HCT116 (cell line): ENCODE data around the gene MBD5.

ENCODE experiments used
- EZH2 ChIP-seq: fragments of 200-600 bp; sonication (generic); IDR thresholded peaks from 2 replicates; pipeline ENCODE4 v1.6.1; 2017; ENCODE audit warnings: antibody characterized with exemption, mixed run types
- EZH2phosphoT487 ChIP-seq: fragments of 200-600 bp; IDR thresholded peaks from 2 replicates; pipeline ENCODE4 v1.6.1; 2018; ENCODE audit warnings: antibody characterized with exemption, borderline replicate concordance
- FOSL1 ChIP-seq: IDR thresholded peaks from 2 replicates; pipeline ENCODE4 v1.6.1; 2012; ENCODE audit warnings: low read depth
- JUND ChIP-seq: IDR thresholded peaks from 2 replicates; pipeline ENCODE4 v1.6.1; 2012
- POLR2A ChIP-seq: IDR thresholded peaks from 2 replicates; pipeline ENCODE4 v1.7.0; 2011; ENCODE audit warnings: borderline replicate concordance; ENCODE audit not compliant: insufficient read depth, insufficient read length; ENCODE audit errors: extremely low read depth
- POLR2AphosphoS5 ChIP-seq: IDR thresholded peaks from 2 replicates; pipeline ENCODE4 v1.6.1; 2011; ENCODE audit warnings: mild to moderate bottlenecking, low read depth, low read length, moderate library complexity
- RAD21 ChIP-seq: IDR thresholded peaks from 2 replicates; pipeline ENCODE4 v1.6.1; 2012; ENCODE audit warnings: low read depth, mild to moderate bottlenecking
- SIN3A ChIP-seq: IDR thresholded peaks from 2 replicates; pipeline ENCODE4 v1.6.1; 2012; ENCODE audit warnings: low read depth
- TCF7L2 ChIP-seq: IDR thresholded peaks from 2 replicates; pipeline ENCODE4 v1.7.0; 2011; ENCODE audit warnings: borderline replicate concordance, inconsistent platforms; ENCODE audit not compliant: insufficient read depth, insufficient read length; ENCODE audit errors: extremely low read depth
- ZFX ChIP-seq: fragments of 450-650 bp; IDR thresholded peaks from 2 replicates; pipeline ENCODE4 v1.6.1; 2017
- ZNF274 ChIP-seq: fragments of 200-500 bp; sonication (Bioruptor generic); IDR thresholded peaks from 2 replicates; pipeline ENCODE4 v1.6.1; 2014; ENCODE audit warnings: mild to moderate bottlenecking, low read depth, low read length, inconsistent platforms
- TF ChIP-seq, protein P1 (sequence below), 3 experiments: fragments of 200-600 bp in 1 of 3; sonication (generic) in 1 of 3; IDR thresholded peaks in 2 of 3; conservative IDR thresholded peaks in 1 of 3; 2 replicates each; pipeline ENCODE4 v1.5.1; 2012 to 2017; ENCODE audit warnings: low read depth in 2 of 3, low read length in 2 of 3, antibody characterized with exemption in 1 of 3, borderline replicate concordance in 1 of 3, control low read depth in 1 of 3, mild to moderate bottlenecking in 1 of 3, mixed read lengths in 1 of 3, mixed run types in 1 of 3, moderate library complexity in 1 of 3; ENCODE audit not compliant: insufficient read depth in 1 of 3
- TF ChIP-seq, protein P2 (sequence below): IDR thresholded peaks from 2 replicates; pipeline ENCODE4 v1.6.1; 2012
- TF ChIP-seq, protein P3 (sequence below): IDR thresholded peaks from 2 replicates; pipeline ENCODE4 v1.6.1; 2011; ENCODE audit warnings: mild to moderate bottlenecking, low read length, moderate library complexity; ENCODE audit not compliant: insufficient replicate concordance; ENCODE audit errors: extremely low read depth

DNA sequence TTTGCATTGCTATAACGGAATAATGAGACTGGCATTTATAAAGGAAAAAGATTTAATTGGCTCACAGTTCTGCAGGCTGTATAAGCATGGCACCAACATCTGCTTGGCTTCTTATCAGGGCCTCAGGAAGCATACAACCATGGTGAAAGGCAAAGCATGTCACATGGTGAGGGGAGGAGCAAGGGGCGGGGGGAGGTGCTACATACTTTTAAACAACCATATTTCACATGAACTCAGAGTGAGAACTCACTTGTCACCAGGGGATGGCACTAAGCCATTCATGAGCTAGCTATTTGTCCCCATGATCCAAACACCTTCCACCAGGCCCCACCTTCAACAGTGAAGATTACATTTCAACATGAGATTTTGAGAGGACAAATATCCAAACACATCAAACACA is 188.7 kb downstream of the MBD5 start:
- no peak for TF ChIP-seq SIN3A
- TF ChIP-seq, protein P1, sequence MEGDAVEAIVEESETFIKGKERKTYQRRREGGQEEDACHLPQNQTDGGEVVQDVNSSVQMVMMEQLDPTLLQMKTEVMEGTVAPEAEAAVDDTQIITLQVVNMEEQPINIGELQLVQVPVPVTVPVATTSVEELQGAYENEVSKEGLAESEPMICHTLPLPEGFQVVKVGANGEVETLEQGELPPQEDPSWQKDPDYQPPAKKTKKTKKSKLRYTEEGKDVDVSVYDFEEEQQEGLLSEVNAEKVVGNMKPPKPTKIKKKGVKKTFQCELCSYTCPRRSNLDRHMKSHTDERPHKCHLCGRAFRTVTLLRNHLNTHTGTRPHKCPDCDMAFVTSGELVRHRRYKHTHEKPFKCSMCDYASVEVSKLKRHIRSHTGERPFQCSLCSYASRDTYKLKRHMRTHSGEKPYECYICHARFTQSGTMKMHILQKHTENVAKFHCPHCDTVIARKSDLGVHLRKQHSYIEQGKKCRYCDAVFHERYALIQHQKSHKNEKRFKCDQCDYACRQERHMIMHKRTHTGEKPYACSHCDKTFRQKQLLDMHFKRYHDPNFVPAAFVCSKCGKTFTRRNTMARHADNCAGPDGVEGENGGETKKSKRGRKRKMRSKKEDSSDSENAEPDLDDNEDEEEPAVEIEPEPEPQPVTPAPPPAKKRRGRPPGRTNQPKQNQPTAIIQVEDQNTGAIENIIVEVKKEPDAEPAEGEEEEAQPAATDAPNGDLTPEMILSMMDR (IDR thresholded peaks at IDR 0.05 in 2 of 3, conservative IDR thresholded peaks at IDR 0.05 in 1 of 3; ENCODE audit: borderline replicate concordance in 1 of 3, insufficient read depth in 1 of 3, low read depth in 2 of 3, low read length in 2 of 3) = no peak
- TF ChIP-seq RAD21 = no peak
- TF ChIP-seq EZH2 = no peak
- TF ChIP-seq EZH2phosphoT487 = no peak
- no peak for TF ChIP-seq TCF7L2
- TF ChIP-seq, protein P2, sequence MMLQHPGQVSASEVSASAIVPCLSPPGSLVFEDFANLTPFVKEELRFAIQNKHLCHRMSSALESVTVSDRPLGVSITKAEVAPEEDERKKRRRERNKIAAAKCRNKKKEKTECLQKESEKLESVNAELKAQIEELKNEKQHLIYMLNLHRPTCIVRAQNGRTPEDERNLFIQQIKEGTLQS = no peak
- no peak for TF ChIP-seq ZNF274
- no peak for TF ChIP-seq POLR2AphosphoS5
- TF ChIP-seq, protein P3, sequence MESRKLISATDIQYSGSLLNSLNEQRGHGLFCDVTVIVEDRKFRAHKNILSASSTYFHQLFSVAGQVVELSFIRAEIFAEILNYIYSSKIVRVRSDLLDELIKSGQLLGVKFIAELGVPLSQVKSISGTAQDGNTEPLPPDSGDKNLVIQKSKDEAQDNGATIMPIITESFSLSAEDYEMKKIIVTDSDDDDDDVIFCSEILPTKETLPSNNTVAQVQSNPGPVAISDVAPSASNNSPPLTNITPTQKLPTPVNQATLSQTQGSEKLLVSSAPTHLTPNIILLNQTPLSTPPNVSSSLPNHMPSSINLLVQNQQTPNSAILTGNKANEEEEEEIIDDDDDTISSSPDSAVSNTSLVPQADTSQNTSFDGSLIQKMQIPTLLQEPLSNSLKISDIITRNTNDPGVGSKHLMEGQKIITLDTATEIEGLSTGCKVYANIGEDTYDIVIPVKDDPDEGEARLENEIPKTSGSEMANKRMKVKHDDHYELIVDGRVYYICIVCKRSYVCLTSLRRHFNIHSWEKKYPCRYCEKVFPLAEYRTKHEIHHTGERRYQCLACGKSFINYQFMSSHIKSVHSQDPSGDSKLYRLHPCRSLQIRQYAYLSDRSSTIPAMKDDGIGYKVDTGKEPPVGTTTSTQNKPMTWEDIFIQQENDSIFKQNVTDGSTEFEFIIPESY = no peak
- TF ChIP-seq POLR2A = no peak
- no peak for TF ChIP-seq FOSL1
- TF ChIP-seq ZFX = no peak
- TF ChIP-seq JUND = no peak
